K562 (cell line): ENCODE measurements around the gene PLCB3. TPM values are rescaled to one million over a fixed set of nuclear protein-coding genes. Genes with fewer than 3 reads are reported as not detected.

Experiments
- DNMT1 ChIP-seq: fragments of 450-650 bp; IDR thresholded peaks from 2 replicates; pipeline ENCODE4 v1.6.1; 2016; ENCODE audit warnings: antibody characterized with exemption, mild to moderate bottlenecking
- ELK3 ChIP-seq: fragments of 450-650 bp; formaldehyde crosslinking; IDR thresholded peaks from 2 replicates; pipeline ENCODE4 v1.4.0; 2020; ENCODE audit warnings: mild to moderate bottlenecking
- ETS1 ChIP-seq: conservative IDR thresholded peaks from 2 replicates; pipeline ENCODE4 v1.6.1; 2011; ENCODE audit warnings: low read depth, mild to moderate bottlenecking, low read length; ENCODE audit not compliant: control insufficient read depth
- FOS ChIP-seq: IDR thresholded peaks from 3 replicates; pipeline ENCODE4 v1.6.1; 2011; ENCODE audit not compliant: insufficient read length; ENCODE audit errors: extremely low read depth
- JUN ChIP-seq, 2 experiments: sonication (generic) in 1 of 2; formaldehyde crosslinking in 1 of 2; IDR thresholded peaks; 2 replicates each; pipeline versions ENCODE4 v1.6.1 to v1.8.0; 2012 to 2022; ENCODE audit warnings: borderline replicate concordance in 2 of 2, mild to moderate bottlenecking in 2 of 2, improper control_type of control experiment in 1 of 2, low read depth in 1 of 2, low read length in 1 of 2, missing genetic modification reagents in 1 of 2
- MEF2D ChIP-seq: conservative IDR thresholded peaks from 2 replicates; pipeline ENCODE4 v1.6.1; 2016; ENCODE audit warnings: low read depth, missing genetic modification characterization, missing compliant biosample characterization
- NCOA2 ChIP-seq, 2 experiments: fragments of 450-650 bp; IDR thresholded peaks; 2 replicates each; pipeline ENCODE4 v1.6.1; 2018; ENCODE audit warnings: mild to moderate bottlenecking in 2 of 2, moderate library complexity in 1 of 2; ENCODE audit not compliant: partially characterized antibody in 2 of 2
- PREB ChIP-seq: sonication (generic); formaldehyde crosslinking; IDR thresholded peaks from 2 replicates; pipeline ENCODE4 v1.8.1; 2023; ENCODE audit warnings: mild to moderate bottlenecking, missing genetic modification reagents
- RAD21 ChIP-seq, 2 experiments: fragments of 250-450 bp in 1 of 2; fragments of 450-650 bp in 1 of 2; sonication (Bioruptor Pico) in 1 of 2; formaldehyde crosslinking in 1 of 2; IDR thresholded peaks in 1 of 2; conservative IDR thresholded peaks in 1 of 2; 2 replicates each; pipeline versions ENCODE4 v1.4.0 to v1.8.0; 2020 to 2022; ENCODE audit warnings: mild to moderate bottlenecking in 2 of 2, moderate library complexity in 1 of 2
- SMAD1 ChIP-seq: fragments of 150-350 bp; IDR thresholded peaks from 2 replicates; pipeline ENCODE4 v1.6.1; 2014; ENCODE audit warnings: low read length, low read depth; ENCODE audit not compliant: partially characterized antibody
- TFAM ChIP-seq: fragments of 250-450 bp; sonication (Bioruptor Pico); conservative IDR thresholded peaks from 2 replicates; pipeline ENCODE4 v1.5.0; 2021; ENCODE audit warnings: mild to moderate bottlenecking, moderate library complexity
- ZBTB12 ChIP-seq: fragments of 250-450 bp; sonication (Bioruptor Pico); IDR thresholded peaks from 2 replicates; pipeline ENCODE4 v1.4.0; 2020
- ZNF280B ChIP-seq: fragments of 250-450 bp; sonication (Bioruptor Pico); IDR thresholded peaks from 2 replicates; pipeline ENCODE4 v1.5.1; 2021; ENCODE audit warnings: mild to moderate bottlenecking
- ZZZ3 ChIP-seq: fragments of 450-650 bp; IDR thresholded peaks from 2 replicates; pipeline ENCODE4 v1.6.1; 2016; ENCODE audit warnings: antibody characterized with exemption, mild to moderate bottlenecking, moderate library complexity
- polyA plus RNA-seq, 8 experiments: library from polyadenylated mRNA; depleted of rRNA in 4 of 8; stranded (reverse) in 5 of 8; unstranded in 3 of 8; fragments of >200 nt; fragmentation: Nextera tagmentation in 2 of 8; fragmentation: Illumina TruSeq in 1 of 8; extraction: Ambion mirVana in 2 of 8; extraction: Trizol in 1 of 8; gene quantifications; 2 replicates each; pipeline versions ENCODE4 v1.2.1 to v1.2.3, GENCODE V29; 2011 to 2014; ENCODE audit warnings: inconsistent platforms in 1 of 8, missing spikeins in 1 of 8
- total RNA-seq, 7 experiments: library from RNA; depleted of rRNA in 6 of 7; stranded (reverse); fragments of >200 nt in 6 of 7; fragmentation: Illumina TruSeq in 2 of 7; extraction: Trizol in 2 of 7; gene quantifications; 2 replicates each; pipeline versions ENCODE4 v1.2.1 to v1.2.3, GENCODE V29; 2011 to 2021; ENCODE audit warnings: low replicate concordance in 1 of 7
- TF ChIP-seq, protein P1 (sequence below): fragments of 150-350 bp; conservative IDR thresholded peaks from 2 replicates; pipeline ENCODE4 v1.6.1; 2014; ENCODE audit warnings: low read length

The PLCB3 gene
- total and polyA plus RNA-seq, 9 of the 15 experiments (the other 6 are each of a cell fraction or from before 2014, with no cell fraction given): 0.31 to 44.8 (median 14.6) TPM

GRCh38 chr11:64304316-64305072 is 53.2 kb downstream of the PLCB3 start (continued):
- TF ChIP-seq ETS1 (0 out of 2 replicates have a peak, but pooled peaks have one; percentile 54), DNMT1 (0 out of 2 replicates have a peak, but pooled peaks have one; percentile 90), ELK3 (CRISPR knock-in tag) (no peak), JUN (IDR thresholded peaks at IDR 0.05; ENCODE audit: borderline replicate concordance, low read depth, low read length) (peak; percentile 56; the same call in 1 of the 2 replicates), JUN (CRISPR knock-in tag; IDR thresholded peaks at IDR 0.05; ENCODE audit: borderline replicate concordance) (no peak), PREB (peak; percentile 99), RAD21 (CRISPR knock-in tag; conservative IDR thresholded peaks at IDR 0.05 in 1 of 2, IDR thresholded peaks at IDR 0.05 in 1 of 2) (peak; percentile 60 to 65), MEF2D (tag) (no peak; the same call in 1 of the 2 replicates), ZNF280B (CRISPR knock-in tag) (no peak), SMAD1 (peak; percentile 6), TFAM (no peak), FOS (no peak), ZBTB12 (CRISPR knock-in tag) (no peak), ZZZ3 (no peak), NCOA2 (IDR thresholded peaks at IDR 0.05; ENCODE audit: partially characterized antibody in 2 of 2) (no peak)
- TF ChIP-seq, protein P1, sequence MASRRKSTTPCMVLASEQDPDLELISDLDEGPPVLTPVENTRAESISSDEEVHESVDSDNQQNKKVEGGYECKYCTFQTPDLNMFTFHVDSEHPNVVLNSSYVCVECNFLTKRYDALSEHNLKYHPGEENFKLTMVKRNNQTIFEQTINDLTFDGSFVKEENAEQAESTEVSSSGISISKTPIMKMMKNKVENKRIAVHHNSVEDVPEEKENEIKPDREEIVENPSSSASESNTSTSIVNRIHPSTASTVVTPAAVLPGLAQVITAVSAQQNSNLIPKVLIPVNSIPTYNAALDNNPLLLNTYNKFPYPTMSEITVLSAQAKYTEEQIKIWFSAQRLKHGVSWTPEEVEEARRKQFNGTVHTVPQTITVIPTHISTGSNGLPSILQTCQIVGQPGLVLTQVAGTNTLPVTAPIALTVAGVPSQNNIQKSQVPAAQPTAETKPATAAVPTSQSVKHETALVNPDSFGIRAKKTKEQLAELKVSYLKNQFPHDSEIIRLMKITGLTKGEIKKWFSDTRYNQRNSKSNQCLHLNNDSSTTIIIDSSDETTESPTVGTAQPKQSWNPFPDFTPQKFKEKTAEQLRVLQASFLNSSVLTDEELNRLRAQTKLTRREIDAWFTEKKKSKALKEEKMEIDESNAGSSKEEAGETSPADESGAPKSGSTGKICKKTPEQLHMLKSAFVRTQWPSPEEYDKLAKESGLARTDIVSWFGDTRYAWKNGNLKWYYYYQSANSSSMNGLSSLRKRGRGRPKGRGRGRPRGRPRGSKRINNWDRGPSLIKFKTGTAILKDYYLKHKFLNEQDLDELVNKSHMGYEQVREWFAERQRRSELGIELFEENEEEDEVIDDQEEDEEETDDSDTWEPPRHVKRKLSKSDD: no peak
